ENCODE data around the gene DUOX1.

Gene DUOX1

GRCh38 chr15:45106002-45106790 lies 23.6 kb upstream of the DUOX1 start:
- DNase-seq = no peak

- DNase-seq = no peak
Observed at GRCh38 chr15:45107941-45108630, 21.7 kb upstream of the DUOX1 start.

GRCh38 chr15:45110256-45110820 lies 19.5 kb upstream of the DUOX1 start:
- DNase-seq = no peak

GRCh38 chr15:45111390-45112142 lies 18.2 kb upstream of the DUOX1 start:
- DNase-seq = no peak

- no peak for DNase-seq
Observed at GRCh38 chr15:45112143-45112590, 17.6 kb upstream of the DUOX1 start.

GRCh38 chr15:45112591-45113379 lies 17.0 kb upstream of the DUOX1 start:
- no peak for DNase-seq

GRCh38 chr15:45113380-45113990 lies 16.3 kb upstream of the DUOX1 start:
- DNase-seq = no peak

- DNase-seq = no peak
Observed at GRCh38 chr15:45114076-45114750, 15.6 kb upstream of the DUOX1 start, which contains the start of the genes DUOX2 and DUOXA2. TSS of gene DUOX2 (minus strand) at chr15:45114172. CDS start at chr15:45113411, 761 bp downstream. TSS of gene DUOXA2 (plus strand) at chr15:45114326. CDS start at chr15:45114606, 280 bp downstream.

GRCh38 chr15:45114751-45115085 lies 15.1 kb upstream of the DUOX1 start:
- no peak for DNase-seq

- no peak for DNase-seq
Observed at GRCh38 chr15:45115312-45115820, 14.4 kb upstream of the DUOX1 start.

- DNase-seq = no peak
Observed at GRCh38 chr15:45116006-45116481, 13.8 kb upstream of the DUOX1 start.

GRCh38 chr15:45116482-45117307 lies 13.1 kb upstream of the DUOX1 start:
- no peak for DNase-seq

GRCh38 chr15:45117308-45118130 lies 12.3 kb upstream of the DUOX1 start:
- DNase-seq = no peak

GRCh38 chr15:45118131-45118588 lies 11.6 kb upstream of the DUOX1 start:
- DNase-seq = peak; percentile 89

- no peak for DNase-seq
Observed at GRCh38 chr15:45118996-45119395, 10.8 kb upstream of the DUOX1 start.

- no peak for DNase-seq
Observed at GRCh38 chr15:45120081-45120972, 9.5 kb upstream of the DUOX1 start.

GRCh38 chr15:45121020-45121419 lies 8.8 kb upstream of the DUOX1 start:
- no peak for DNase-seq

Data from right kidney (tissue), 1 donor.